GM19452 (cell line): ENCODE data around the gene ERN1.
"Not testable (repeated sequence)": the region's sequence is repeated elsewhere in the genome, so short reads cannot be mapped to it uniquely, and the experiment has no call there.

ENCODE experiments used
- ATAC-seq: cut with Tn5 transposase; IDR thresholded peaks from one replicate; pipeline ENCODE4 v1.9.1; 2021; ENCODE audit not compliant: unreplicated experiment

Gene ERN1

DNA sequence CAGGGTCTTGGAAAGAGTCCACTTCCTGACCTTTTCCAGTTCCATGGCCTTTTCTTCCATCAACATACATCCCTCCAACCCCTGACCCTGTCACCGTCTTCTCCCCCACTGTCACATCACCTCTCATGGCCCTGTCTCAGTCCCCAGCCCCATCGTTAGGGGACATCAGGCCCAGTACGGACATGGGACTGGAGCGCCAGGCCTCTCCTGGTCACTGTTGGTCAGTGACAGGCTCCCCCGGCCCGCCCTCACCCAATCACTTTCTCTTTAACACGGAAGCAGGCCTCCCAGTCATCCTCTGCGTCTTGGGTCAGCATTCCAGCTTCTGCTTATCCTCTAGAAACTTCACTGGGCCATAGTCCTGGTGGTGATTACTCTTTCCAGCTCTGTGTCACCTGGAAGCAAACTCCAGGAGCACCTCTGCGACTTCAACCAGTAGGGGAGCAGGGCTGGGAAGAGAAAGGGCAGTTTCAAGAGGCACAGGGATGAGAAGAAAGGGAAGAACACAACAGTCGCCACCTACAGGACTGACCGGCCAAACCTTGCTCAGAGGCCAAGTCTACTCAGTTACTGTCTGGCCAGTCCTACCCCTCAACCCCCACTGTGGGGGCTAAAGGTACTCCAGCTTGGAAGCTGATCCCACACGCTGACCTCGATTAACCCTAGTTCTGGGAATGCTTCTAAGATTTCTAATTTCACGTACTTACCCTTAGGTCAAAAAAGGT lies 93.6 kb downstream of the ERN1 start:
- ATAC-seq, result no peak

DNA sequence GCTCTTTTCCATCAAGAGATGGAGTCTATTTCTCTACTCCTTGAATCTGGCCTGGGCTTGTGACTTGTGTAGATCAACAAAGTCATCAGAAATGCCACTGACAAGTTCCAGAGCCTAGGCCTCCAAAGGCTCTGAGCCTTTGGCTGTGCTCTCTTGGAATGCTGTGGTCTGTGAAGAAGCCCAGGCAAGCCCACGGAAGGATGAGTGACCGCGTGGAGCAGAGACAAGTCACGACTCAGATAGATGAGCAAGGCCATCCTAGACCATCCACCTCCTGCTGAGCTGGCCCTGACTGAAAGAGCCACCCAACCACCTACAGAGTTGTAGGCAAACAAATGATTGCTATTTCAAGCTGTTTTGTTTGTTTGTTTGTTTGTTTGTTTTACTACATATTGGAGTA lies 97.9 kb downstream of the ERN1 start:
- no peak for ATAC-seq

DNA sequence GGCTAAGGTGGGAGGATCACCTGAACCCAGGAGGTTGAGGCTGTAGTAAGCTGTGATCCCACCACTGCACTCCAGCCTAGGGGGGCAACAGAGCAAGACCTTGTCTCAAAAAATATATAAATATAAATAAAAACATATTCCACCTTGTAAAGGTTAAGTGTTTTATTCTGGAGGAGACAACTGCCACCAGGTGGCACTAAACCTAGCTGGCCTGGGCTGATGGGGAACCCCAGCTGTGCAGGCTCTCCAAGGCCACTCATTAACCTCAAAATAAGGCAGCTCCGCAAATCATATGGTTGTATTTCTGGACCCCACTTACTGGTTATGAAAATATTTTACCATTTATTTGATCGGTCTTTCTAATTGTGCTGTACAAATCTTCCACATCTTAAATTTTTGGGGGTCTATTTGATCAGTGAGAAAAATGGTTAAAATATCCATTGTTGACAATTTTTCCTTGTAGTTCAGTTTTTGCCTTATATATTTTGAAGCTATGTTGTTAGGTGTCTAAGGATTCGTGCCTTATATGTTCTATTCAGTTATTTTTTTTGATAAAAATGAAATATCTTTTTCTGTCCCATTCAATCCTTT lies 101.0 kb downstream of the ERN1 start:
- ATAC-seq, result no peak

DNA sequence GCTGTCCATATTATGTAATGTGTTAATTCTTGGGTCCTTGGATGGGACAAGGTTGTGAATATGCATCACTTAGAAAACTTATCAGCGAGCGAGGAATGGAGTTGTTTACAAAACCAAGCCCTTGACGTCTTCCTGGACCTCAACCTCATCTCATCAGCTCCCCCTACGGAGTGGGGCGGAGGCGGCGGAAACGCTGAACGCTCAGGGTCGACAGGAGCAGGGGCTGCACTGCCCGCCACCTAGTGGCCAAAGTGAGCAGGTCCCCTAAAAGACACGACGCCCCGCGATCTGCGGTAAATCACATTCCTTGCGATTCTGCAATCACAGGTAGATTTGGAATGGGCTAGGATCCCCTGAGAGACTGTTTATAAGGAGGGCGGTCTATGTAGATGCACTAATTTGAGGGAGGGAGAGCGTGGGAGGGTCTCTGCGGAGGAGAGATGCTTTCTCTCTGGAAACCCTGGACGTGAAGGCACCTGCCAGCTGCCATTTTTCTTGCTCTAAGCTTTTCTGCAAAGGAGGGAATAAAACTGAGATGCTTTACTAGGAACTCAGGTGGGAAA lies 104.1 kb downstream of the ERN1 start:
- peak; percentile 67 for ATAC-seq

DNA sequence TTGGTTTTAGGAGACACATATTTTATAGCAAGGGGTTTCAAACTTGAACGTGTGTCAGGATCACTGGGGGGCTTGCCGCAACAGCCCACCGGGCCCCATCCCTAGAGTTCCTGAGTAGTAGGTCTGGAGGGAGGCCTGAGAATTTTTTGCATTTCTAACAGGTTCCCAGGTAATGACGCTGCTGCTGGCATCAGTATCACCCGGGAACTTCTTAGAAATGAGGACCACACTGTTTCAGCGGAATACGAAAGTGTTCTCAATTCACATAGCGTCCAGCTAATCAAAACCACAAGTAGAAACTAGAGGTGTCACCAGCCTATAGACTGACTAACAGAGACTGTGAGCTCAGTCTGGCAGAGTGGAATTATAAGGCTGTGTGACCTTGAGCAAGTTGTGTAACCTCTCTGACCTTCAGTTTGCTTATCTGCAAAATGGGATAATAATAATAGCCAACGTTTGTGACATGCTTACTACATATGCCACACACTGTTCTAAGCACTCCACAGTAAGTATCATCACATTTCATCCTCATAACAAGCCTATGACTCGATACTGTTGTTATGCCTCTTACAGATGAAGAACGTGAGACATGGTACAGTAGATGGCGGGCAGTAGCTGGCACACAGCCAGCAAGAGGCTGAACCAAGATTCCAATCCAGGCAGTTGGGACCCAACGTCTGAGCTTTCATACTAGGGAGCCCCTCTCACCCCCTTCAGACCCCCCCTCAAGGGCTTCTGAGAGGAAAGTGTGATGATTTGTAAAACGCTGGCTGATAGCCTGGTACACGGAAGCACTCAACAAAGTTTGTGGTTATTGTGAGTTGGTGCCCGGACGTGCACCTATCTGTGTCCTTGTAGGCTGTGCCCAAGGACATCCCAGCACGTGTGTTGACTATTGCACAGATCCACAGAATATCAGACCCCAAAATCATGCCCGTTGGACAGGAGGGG lies 104.9 kb downstream of the ERN1 start:
- ATAC-seq, result no peak

DNA sequence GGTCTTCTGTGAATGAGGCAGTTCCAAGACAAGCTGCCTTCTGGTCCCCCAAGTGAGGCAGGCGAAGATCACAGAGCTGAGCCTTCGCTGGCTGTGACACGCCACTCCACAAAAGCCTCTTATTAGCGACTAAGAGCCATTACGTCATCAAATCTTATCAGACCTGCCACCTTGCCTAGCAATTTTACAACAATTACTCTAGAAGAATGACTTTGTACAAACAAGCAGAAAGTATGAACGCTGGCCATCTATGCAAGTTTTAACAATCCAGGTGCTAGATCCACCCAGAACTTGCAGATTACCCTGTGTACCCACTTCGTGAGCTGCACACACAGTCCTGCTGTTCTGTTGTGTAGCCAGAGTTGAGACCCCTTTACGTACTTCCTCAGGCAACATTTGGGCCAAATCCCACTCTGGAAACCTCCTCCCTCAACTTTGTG lies 105.7 kb downstream of the ERN1 start:
- no peak for ATAC-seq

DNA sequence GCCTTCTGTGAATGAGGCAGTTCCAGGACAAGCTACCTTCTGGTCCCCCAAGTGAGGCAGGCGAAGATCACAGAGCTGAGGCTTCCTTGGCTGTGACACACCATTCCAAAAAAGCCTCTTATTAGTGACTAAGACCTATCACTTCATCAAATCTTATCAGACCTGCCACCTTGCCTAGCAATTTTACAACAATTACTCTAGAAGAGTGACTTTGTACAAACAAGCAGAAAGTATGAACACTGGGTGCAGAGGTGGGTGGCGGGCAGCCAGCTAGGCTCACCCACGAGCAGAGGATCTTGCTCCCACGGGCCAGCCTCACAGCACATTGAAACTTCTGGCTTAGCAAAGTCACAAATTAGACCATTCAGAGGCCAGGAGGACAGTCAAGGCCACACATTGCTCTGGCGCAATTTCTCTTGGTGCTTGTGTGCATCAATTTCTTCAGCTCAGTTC lies 107.3 kb downstream of the ERN1 start:
- ATAC-seq, result no peak

DNA sequence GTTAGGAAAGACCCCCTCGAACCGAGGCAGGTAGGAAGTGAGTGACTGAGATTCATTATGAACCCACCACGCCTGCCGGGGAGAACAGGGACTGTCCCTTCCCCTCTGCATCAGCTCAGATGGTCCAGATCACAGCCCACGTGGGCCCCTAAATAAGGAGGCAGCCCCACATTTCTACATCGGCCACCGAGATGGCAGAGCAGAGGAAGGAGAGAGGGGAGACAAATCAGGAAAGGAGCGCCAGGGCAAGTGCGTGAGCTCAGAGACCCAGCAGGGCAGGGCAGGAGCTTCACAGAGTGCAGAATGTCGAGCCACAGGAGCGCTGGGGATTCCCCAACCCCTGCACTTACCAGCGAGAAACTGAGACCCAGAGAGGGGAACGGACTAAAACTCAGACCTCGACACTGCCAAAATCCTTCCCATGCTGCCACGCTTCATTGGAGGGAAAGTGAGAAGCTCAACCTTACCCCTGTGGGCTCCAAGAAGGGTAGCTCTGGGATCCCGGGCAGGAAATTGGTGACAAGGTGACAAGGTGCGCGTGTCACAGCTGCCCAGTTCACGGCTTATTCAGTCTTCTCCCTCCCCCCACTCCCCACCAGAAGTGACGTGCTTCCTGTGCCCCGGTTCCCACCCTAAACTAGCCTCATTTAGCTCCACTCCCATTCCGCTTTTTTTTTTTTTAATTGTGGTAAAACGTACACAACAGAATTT lies 109.7 kb downstream of the ERN1 start, which contains the start of gene ICAM2:
Gene ICAM2 (minus strand): TSS at position 578 of the 711 bp plus-strand sequence. CDS start 13,942 bp downstream, outside the sequence.
- peak; percentile 64 for ATAC-seq

DNA sequence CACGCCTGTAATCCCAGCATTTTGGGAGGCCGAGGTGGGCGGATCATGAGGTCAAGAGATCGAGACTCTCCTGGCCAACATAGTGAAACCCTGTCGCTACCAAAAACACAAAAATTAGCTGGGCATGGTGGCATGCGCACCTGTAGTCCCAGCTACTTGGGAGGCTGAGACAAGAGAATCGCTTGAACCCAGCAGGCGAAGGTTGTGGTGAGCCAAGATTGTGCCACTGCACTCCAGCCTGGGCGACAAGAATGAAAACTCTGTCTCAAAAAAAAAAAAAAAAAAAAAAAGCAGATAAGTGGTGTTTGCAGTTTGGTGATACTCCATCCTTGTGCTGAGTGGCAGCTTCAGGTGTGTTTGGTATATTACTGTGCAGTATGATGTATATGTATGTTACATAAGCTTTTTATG lies 110.4 kb downstream of the ERN1 start:
- not testable (repeated sequence) for ATAC-seq

DNA sequence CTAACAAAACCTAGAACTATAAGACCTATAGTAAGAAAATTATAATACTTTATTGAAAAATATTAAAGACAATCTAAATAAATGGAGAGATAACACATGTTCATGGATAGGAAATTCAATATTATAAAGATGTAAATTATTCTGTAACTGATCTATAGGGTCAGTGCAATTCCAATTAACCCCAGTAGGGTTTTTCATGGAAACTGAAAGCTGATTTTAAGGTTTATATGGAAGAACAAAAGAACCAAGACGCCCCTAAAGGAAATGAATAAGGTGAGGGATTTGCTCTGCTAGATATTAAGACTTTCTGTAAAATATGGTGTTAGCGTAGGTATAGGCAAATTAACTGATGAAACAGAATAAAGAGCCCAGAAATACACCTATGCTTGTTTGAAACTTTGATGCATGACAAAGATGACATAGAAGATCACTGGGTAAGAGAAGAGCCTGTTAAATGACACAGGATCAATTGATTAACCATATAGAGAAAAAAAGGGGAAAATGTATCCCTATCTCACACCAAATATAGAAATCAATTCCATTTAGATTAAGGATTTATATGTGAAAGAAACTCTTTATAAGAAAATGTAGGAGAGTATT lies 112.5 kb downstream of the ERN1 start:
- no peak for ATAC-seq

DNA sequence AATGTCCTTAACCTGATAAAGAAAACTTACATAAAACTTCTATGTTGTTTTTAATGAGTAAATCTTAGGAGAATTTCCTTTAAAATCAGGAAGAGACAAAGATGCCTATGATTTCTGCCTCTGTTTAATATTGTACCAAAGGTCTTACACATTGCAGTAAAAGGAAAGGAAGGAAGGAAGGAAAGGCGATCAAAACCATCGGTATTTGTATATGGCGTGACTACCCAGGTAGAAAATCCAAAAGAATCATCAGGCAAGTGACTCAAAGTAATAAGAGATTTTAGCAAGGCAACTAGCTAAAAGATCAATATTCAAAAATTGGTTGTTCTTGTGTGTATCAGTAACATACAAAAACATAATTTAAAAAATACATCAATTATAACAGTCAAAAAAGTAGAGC lies 113.0 kb downstream of the ERN1 start:
- ATAC-seq, result no peak

DNA sequence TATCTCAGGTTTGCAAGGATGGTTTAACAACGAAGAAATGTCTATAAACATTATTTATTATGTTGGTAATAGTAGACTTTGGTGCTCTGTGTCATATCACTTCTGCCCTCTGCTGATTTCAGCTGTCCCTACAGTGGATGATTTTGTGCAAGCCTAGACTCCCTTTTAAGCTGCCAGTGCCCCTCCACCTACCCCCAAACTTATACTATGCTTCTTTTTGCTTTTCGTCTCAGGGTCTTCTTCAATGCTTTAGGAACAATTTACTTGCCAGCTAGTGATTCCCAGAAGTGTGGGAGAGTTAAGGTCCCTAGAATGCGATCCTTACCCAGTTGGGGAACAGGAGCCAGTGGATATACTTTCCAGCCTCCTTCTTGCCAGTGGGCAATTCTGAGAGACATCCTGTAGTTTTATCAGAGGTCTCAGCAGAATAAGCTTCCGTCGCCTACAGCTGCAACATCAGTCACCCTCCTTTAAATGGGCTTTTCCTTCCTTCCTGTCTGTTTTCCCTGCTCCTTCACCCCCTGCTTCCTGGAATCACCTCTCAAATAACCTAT lies 113.6 kb downstream of the ERN1 start:
- no peak for ATAC-seq

DNA sequence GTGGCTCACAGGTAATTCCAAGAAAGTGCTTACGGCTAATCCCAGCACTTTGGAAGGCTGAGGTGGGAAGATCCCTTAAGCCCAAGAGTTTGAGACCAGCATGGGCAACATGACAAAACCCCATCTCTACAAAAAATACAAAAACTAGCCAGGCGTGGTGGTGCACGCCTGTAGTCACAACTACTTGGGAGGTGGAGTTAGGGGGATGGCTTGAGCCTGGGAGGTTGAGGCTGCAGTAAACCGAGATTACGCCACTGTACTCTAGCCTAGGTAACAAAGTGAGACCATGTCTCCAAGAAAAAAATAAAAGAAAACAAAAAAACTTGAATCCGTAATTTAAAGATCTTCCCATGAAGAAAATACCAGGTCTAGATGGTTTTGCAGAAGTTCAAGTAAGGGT lies 114.5 kb downstream of the ERN1 start:
- no peak for ATAC-seq

DNA sequence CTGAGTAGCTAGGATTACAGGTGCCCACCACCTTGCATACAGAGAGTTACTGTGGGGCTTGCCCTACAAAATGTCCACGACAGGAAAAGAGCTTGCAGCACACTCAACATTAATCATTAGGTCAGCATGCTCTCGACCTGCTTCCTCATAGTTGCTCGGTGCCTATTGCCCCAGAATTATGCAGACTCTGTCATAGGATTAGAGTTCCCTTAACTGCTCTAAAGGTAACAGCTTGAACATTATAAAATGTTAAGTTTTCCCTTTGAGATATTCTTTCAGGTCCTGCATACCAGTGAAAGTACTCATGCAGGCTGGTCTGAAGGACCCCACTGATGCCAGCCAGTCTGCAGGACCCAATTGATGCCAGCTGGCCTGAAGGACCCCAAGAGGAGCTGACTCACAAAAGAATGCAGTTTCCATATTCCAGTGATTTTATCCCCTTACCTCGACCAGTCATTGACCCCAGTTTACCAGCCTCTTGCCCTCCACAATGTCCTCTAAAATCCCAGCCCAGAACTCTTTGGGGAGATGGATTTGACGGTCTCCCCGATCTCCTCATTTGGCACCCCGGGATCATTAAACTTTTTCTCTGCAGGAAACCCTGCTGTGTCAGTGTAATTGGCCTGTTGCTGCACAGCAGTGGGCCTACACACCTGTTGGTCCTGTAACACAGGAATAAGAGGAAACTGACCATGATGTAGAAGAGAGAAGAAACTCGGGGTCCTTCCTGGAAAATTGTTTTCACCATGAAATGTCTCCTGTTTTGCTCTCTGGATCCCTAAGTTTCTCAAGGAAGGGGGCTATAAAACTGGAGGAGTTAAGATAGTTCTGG lies 120.2 kb downstream of the ERN1 start:
- ATAC-seq, result no peak

DNA sequence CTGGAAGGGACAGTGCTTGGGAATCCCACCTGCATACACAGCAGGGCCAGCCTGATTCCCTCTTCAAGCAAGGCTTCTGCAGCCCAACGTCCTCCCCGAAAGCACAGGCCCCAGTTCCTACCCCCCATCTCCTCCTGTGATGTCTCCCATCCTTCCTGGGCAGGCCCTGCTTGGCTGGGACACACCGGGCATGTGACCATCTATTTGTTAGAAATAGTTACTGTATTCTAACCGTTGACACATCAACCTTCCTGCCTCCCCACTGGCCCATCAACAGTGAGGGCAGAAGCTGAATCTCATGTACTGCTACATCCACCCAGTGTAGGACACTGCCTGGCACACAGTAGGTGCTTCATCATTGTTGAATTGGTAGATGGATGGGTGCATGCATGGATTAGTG lies 121.1 kb downstream of the ERN1 start:
- ATAC-seq, result no peak

DNA sequence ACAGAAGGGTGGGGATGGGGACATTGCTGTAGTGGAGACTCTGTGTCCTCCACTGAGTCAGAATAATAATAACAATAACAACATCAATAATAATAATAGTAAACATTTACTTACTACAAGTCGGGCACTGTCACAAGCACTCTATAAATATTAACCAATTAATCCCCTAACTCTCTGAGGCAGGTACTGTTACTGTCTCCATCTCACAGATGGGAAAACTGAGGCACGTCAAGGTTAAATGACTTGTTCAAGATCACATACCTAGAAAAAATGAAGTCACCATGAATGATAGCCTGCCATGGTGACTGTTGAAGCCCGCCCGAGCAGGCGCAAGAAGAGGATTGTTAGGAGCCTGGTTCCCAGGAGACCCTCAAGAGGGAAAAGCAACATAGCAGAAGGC lies 121.6 kb downstream of the ERN1 start:
- no peak for ATAC-seq

DNA sequence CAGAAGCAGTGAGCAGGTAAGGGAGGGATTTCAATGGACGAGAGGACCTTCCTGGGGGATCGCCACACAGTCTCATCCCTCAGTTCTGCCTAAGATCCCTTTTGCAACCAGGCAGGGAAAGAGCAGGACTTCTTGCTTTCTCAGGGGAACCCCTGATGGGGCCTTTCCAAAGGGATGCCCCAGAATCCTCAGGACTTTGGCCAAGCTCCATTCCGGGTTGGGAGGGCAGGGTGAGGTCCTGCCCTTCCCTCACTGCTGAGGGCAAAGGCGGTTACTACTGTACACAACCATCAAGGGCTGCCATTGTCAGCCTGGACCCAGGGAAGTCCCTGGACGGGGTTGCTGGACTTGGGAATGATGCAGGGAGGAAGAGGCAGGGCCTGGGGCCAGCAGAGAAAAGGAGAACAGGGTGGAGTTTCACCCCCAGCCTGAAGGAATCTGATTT lies 122.1 kb downstream of the ERN1 start:
- no peak for ATAC-seq

DNA sequence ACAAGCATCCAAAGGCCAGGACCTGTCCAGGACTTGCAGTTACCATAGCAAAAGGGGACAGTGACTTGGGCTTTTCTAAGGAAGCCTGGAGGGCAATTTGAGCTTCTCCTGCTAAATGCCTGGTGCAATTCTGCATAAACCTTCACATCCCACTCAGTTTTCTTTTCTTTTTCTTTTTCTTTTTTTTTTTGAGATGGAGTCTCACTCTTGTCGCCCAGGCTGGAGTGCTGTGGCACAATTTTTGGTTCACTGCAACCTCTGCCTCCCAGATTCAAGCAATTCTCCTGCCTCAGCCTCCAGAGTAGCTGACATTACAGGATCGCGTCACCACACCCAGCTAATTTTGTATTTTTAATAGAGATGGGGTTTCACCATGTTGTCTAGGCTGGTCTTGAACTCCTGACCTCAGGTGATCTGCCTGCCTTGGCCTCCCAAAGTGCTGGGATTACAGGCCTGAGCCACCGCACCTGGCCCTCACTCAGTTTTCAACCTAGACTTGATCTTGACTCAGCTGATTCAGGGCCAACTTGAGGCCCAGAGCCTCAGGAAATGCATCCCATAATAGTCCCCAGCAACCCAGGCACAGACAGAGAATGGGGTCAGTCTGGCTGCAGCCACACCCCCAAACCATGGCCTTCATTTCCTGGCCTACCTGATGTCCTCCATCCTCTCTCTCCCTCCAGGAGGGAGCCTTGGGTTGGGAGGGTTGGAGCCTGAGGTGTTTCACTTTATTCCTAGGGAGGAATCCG lies 122.7 kb downstream of the ERN1 start:
- ATAC-seq, result not testable (repeated sequence)
